Germinal center (tissue), 1 donor: ENCODE measurements around the gene ZNF436.
"Not testable (repeated sequence)": the region's sequence is repeated elsewhere in the genome, so short reads cannot be mapped to it uniquely, and the experiment has no call there.

ENCODE experiments used
- DNase-seq: peaks from one replicate; pipeline ENCODE4 v3.0.0; 2012; ENCODE audit warnings: mixed read lengths, low spot score

Gene ZNF436

GRCh38 chr1:23366598-23366997 is 3.0 kb downstream of the ZNF436 start:
- no peak for DNase-seq

DNA sequence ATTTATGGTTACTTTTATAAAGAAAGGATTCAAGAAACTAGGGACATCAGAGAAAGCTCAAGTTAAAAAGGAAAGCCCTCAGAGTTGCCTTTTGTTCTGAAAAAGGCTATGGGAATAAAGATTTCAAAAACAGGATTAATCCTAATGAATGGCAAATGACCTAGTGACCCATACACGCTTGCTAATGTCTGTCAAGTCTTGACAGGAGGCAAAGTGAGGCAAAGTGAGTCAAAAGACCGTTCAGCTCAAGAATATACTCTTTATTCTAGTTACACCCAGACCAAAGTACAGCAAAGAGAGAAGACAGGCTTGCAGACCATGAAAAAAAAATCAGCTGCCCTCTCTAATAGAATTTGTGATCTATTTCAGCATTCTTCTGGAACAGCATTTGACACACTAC is 3.5 kb downstream of the ZNF436 start:
- DNase-seq, result no peak

DNA sequence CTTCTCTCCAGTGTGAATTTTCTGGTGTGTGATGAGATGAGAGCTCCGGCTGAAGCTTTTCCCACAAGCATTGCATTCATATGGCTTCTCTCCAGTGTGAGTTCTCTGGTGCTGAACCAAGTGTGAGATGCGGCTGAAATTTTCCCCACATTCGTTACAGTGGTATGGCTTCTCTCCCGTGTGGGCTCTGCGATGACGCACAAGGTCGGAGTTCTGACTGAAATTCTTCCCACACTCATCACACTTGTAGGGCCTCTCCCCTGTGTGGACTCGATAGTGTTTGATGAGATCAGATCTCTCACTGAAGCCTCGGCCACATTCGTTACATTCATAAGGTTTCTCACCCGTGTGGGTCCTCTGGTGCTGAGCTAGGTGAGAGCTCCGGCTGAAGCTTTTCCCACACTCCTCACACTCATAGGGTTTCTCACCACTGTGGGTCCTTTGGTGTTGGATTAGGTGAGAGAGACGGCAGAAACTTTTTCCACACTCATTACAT is 7.4 kb downstream of the ZNF436 start:
- no peak for DNase-seq

GRCh38 chr1:23358310-23358875 is 11.2 kb downstream of the ZNF436 start:
- DNase-seq, result no peak

GRCh38 chr1:23357138-23357908 is 12.3 kb downstream of the ZNF436 start:
- DNase-seq, result no peak

GRCh38 chr1:23356471-23357137 is 13.0 kb downstream of the ZNF436 start:
- DNase-seq, result no peak

DNA sequence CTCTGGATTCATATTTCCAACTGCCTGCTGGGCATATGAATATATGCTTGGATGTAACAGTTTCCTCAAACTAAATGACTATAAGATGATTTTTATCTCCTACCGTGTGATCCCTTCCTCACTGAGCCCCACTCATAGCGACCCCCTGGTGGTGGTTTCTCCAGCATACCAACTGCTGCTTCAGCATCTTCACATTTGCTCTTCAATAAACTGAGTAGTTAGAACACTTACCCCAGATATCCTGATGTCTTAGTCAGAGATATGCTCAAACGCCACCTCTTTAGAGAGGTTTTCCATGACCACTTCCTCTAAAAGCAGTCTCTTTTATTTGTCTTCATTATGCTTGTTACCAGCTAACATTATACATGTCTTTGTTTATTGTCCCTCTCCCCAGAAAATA is 15.4 kb downstream of the ZNF436 start:
- no peak for DNase-seq

DNA sequence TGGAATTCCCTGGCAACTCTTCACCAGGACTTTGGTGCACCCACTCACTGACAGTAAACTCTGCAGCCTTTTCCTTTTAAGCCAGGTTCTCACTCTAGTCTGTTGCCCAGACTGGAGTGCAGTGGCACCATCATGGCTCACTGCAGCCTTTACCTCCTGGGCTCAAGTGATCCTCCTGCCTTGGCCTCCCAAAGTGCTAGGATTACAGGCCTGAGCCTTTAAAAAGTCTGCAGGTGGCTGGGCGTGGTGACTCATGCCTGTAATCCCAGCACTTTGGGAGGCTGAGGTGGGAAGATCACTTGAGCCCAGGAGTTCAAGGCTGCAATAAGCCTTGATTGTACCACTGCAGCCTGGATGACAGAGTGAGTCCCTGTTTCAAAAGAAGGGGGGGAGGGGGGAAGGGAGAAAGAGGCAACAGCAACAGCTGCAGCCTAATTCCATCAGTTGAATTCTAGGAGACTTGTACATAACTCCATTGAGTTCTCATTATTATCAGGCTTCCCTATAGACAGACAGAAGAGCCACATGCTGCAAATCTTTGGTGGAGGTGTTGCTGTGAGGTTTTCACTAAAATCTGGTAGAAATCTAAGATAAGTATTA is 17.4 kb downstream of the ZNF436 start:
- no peak for DNase-seq

GRCh38 chr1:23345920-23346319 is 23.7 kb downstream of the ZNF436 start:
- DNase-seq, result no peak

DNA sequence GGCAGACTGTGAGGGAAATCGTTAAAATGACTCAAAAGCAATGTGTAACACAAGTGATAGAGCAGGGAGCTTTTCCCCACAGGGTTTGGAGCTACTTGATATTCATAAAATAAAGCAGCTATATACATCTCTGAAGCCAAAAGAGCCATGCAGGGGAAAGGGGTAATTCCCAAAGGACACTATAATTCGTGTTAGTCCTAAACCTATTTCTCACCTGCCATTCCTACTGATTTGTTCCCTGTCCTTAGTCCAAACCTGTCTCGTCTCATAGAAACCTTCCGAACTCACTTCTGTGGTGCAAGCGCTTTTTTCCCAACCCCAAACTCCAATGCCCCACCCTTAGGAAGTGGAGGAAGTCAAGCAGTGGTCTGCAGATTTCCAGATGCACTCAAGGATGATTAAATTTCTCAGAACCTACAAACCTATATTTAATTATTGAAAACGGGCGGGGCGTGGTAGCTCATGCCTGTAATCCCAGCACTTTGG is 24.6 kb downstream of the ZNF436 start:
- no peak for DNase-seq

DNA sequence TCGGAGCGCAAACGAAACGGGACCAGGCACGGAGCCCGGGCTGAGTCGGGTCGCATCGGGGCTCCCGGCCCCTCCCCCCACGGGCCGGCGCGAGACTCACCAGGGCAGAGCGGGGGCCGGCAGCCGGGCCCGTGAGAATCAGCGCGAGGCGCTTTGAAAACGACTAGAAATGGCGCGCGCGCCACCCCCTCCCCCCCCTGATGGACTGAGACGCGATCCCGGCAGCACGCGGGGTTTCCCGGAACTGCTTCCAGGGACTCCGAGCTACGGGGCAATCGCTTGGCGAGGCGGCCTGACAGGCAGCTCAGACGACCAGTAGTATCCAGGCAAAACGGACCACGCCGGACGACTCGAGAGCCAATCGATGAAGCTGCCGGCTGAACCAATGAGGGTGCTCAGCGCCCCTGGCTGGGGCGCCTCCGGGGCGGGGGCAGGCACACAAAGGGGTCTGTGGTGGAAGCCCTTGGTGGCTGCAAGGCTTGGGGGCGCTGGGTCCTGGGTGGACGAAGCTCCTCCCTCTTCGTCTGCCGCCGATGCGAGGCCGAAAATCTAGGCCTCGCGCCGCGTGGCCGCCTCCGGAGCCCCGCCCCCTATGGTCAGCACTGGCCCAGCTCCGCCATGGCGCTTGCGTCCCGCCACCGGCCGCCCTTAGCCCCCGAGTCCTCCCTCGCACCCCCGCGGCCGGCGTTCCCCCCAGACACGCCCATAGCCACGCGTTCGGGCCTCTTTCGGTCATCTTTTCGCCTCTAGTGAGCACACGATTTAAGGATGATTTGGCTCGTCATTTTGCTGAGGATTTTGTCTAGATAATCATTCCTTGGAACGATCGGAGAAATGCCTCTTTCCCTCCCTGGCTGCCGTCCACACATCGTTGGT is 25.3 kb downstream of the ZNF436 start, which contains the start of gene HNRNPR:
Gene HNRNPR, minus strand, starts transcription at position 174 of the 876 bp plus-strand sequence. CDS start 3,276 bp downstream, outside the sequence.
- DNase-seq, result peak; percentile 99

- peak; percentile 31 for DNase-seq
Measured at GRCh38 chr1:23343221-23344110, 26.2 kb downstream of the ZNF436 start.

DNA sequence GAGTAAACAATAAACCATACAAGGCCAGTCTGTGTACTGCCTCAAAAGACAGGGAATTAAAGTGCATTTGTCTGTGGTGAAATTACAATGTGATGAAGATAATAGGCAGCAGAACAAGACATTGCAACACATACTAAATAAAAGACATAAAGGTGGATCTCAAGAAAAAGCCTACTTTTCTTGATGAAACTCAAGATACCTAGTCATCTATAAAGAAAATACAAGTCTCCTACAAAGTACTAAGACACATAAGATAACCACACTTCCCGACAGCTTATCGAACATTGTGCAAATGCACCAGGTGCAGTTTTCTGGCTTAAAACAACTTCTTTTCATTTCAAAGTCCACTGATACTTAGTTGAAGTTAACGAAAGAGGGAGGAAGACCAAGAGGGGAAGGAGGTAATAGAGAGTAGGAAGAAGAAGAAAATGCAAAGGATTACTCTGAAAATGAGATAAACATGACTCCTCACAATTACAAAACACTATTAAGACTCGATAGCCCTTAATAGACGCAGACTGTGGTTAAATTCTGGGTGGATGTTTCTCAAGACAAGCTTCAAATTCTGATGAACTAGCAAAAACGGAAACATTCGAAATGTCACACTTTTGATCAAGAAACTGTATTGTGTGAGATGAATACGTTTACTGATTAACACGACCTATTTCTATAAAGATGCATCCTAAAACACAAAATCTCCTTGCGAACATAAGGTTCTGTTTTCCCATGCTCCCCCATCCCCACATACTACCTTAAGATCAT is 27.5 kb downstream of the ZNF436 start:
- DNase-seq, result no peak

- no peak for DNase-seq
Measured at GRCh38 chr1:23339632-23340031, 30.0 kb downstream of the ZNF436 start.

GRCh38 chr1:23337869-23338268 is 31.8 kb downstream of the ZNF436 start:
- DNase-seq, result no peak

DNA sequence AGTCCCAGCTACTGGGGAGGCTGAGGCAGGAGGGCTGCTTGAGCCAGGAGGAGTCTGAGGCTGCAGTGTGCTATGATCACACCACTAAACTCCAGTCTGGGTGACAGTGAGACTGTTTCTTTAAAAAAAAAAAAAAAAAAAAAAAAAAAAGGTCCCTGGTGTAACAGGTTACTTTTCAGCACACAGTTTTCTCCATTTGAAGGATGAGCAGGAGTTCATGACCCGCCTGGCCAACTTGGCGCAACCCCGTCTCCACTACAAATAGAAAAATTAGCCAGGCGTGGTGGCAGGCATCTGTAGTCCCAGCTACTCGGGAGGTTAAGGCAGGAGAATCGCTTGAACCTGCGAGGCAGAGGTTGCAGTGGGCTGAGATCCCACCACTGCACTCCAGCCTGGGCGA is 37.9 kb downstream of the ZNF436 start:
- no peak for DNase-seq

DNA sequence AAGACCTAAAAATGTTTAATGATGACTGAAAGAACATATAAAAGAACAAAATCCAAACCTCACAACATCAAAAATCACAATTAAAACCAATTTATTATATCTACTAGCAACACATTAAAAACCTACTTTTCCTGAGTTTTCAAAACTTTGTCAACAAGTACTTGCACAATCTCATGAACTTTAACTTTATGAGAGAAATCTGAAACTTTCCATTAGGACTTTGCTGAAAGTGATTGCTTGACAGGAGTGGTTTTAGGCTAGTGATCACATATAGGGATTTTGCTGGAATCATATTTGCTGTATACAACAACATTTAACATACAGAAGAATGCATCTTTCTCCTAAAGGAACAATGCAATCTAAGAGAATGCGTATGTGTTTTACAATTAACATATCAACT is 38.8 kb downstream of the ZNF436 start:
- DNase-seq, result no peak

DNA sequence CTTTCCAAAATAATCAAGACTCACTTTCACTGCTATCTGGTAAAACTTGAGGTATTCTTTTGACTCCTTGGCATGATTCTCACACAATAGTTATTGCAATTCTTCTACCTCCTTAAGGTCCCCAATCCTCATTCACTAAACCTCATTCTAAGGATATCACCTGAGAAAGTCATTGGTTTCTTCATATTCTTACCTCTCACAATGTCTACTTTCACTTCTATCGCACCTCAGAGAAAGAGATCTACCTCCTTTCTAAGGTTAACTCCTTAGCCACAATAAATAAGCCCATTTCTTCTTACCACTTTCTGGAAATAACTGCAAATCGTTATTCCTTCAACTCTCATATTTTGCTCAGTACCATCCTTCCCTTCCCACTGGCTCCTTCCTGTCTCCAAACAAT is 44.2 kb downstream of the ZNF436 start:
- no peak for DNase-seq

GRCh38 chr1:23322770-23323169 is 46.9 kb downstream of the ZNF436 start:
- no peak for DNase-seq

DNA sequence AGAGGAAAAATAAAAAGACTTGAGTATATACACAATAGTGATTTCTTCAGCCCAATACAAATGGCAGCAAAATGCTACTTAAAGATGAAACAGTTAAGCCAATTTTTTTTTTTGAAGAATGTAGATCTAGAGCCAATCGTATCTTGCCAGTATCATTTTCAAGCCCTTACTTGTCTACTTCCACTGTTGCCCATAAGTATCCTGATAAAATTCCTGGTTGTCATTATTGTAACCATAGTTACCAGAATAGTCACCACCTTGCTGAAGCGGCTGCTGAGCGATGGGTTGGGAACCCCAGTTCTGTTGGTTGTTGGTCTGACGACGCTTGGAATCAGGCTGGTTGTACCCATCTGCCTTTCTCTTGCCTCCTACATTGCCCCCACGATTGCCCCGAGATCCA is 59.4 kb downstream of the ZNF436 start:
- DNase-seq, result not testable (repeated sequence)
